ENCODE measurements around the gene TMCC1.

DNA sequence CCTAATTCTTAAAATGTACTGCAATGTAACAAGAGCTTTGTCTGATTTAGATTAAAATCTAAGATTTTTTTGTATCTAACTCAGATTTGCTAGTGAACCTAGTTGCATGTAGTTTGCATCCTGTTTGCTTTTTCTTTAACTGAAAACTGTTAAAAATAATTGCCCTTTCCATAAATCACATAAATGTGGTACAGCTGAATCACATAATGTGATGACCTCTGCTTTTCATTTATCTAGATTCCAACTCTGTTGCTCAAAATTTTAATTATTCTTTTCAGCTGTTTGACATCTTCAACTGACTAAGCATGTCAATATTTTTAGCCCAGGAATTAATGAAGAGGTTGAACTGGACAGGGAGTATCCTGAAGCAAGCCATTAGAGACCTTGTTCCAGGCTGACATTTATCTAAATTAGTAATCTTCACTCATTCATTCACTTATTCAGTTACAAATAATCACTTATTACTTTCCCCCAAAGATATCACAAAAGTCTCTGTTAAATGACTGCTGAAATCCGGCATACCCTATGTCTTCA lies 185.1 kb downstream of the TMCC1 start:
- TF ChIP-seq, protein P1, sequence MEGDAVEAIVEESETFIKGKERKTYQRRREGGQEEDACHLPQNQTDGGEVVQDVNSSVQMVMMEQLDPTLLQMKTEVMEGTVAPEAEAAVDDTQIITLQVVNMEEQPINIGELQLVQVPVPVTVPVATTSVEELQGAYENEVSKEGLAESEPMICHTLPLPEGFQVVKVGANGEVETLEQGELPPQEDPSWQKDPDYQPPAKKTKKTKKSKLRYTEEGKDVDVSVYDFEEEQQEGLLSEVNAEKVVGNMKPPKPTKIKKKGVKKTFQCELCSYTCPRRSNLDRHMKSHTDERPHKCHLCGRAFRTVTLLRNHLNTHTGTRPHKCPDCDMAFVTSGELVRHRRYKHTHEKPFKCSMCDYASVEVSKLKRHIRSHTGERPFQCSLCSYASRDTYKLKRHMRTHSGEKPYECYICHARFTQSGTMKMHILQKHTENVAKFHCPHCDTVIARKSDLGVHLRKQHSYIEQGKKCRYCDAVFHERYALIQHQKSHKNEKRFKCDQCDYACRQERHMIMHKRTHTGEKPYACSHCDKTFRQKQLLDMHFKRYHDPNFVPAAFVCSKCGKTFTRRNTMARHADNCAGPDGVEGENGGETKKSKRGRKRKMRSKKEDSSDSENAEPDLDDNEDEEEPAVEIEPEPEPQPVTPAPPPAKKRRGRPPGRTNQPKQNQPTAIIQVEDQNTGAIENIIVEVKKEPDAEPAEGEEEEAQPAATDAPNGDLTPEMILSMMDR (conservative IDR thresholded peaks at IDR 0.05; ENCODE audit: low read depth, low read length) = no peak
- TF ChIP-seq EZH2 (IDR thresholded peaks at IDR 0.05; ENCODE audit: low read length, unreplicated experiment) = no peak
